B cell (primary cell): ENCODE measurements around the gene KLRC2. TPM values are rescaled to one million over a fixed set of nuclear protein-coding genes. Genes with fewer than 3 reads are reported as not detected.
A peak's percentile ranks its signal among the peaks of the same experiment; 100 is the strongest.
"Not testable (repeated sequence)": the region's sequence is repeated elsewhere in the genome, so short reads cannot be mapped to it uniquely, and the experiment has no call there.

Source experiments
- ATAC-seq: fragments of 200-7000 bp; cut with Tn5 transposase; one replicate; pipeline ENCODE4 v1.10.0; 2021; ENCODE audit warnings: low read depth, mild to moderate bottlenecking, moderate number of reproducible peaks, moderate library complexity
- CTCF ChIA-PET: fragments of 350-600 bp; sonication (Branson Sonifier 250); formaldehyde crosslinking; loops from one replicate; lab custom pipeline; 2021; ENCODE audit warnings: antibody characterized with exemption, inconsistent platforms; lab: Charles Lee
- POLR2A ChIA-PET: fragments of 350-600 bp; sonication (Branson Sonifier 250); formaldehyde crosslinking; loops from one replicate; lab custom pipeline; 2021; ENCODE audit warnings: antibody characterized with exemption; lab: Charles Lee
- DNase-seq: peaks from one replicate; pipeline ENCODE4 v3.0.0; 2013
- H2AFZ ChIP-seq: 2 replicates; pipeline ENCODE4 v1.6.1; 2012; ENCODE audit warnings: mild to moderate bottlenecking, low read depth, low read length; ENCODE audit not compliant: insufficient read depth, poor library complexity, severe bottlenecking
- H3K27ac ChIP-seq, 2 donors: 1 replicate in 1 of 2; 2 replicates in 1 of 2; pipeline ENCODE4 v1.5.1; 2012 to 2013; ENCODE audit warnings: low read length in 2 of 2, mild to moderate bottlenecking in 2 of 2, moderate library complexity in 1 of 2
- H3K27me3 ChIP-seq, 4 experiments: fragments of 200-600 bp in 1 of 4; sonication (generic) in 1 of 4; replicated peaks in 1 of 4; 1 replicate in 2 of 4; 2 replicates in 2 of 4; pipeline versions ENCODE4 v1.6.1 to v1.7.0; 2013 to 2016; ENCODE audit warnings: low read length in 3 of 4, mild to moderate bottlenecking in 2 of 4, mixed read lengths in 1 of 4, moderate library complexity in 1 of 4; ENCODE audit not compliant: insufficient read depth in 4 of 4, control insufficient read depth in 3 of 4; ENCODE audit errors: control extremely low read depth in 1 of 4
- H3K36me3 ChIP-seq, 2 experiments: replicated peaks in 1 of 2; 1 replicate in 1 of 2; 2 replicates in 1 of 2; pipeline versions ENCODE4 v1.6.1 to v1.7.1; 2013; ENCODE audit warnings: low read length in 1 of 2; ENCODE audit not compliant: insufficient read depth in 2 of 2, control insufficient read depth in 1 of 2; ENCODE audit errors: control extremely low read depth in 1 of 2, extremely low read depth in 1 of 2
- H3K4me1 ChIP-seq, 2 donors: fragments of 200-600 bp in 1 of 2; sonication (generic) in 1 of 2; 1 replicate in 1 of 2; 2 replicates in 1 of 2; pipeline versions ENCODE4 v1.5.1 to v1.6.1; 2013 to 2017; ENCODE audit warnings: low read length in 2 of 2; ENCODE audit not compliant: control insufficient read depth in 2 of 2, insufficient read depth in 2 of 2
- H3K4me2 ChIP-seq: replicated peaks from 2 replicates; pipeline ENCODE3; 2012; ENCODE audit warnings: mild to moderate bottlenecking, low read depth, low read length; ENCODE audit not compliant: poor library complexity, severe bottlenecking
- H3K4me3 ChIP-seq, 5 experiments: fragments of 200-600 bp in 1 of 5; sonication (generic) in 1 of 5; 1 replicate in 3 of 5; 2 replicates in 2 of 5; pipeline versions ENCODE4 v1.5.1 to v1.7.0; 2011 to 2016; ENCODE audit warnings: low read length in 4 of 5, mild to moderate bottlenecking in 4 of 5, low read depth in 2 of 5, control low read depth in 1 of 5, moderate library complexity in 1 of 5; ENCODE audit not compliant: insufficient read depth in 1 of 5; ENCODE audit errors: control extremely low read depth in 1 of 5, extremely low read depth in 1 of 5
- H3K79me2 ChIP-seq: fragments of 200-600 bp; sonication (generic); one replicate; pipeline ENCODE4 v1.6.0; 2016; ENCODE audit warnings: low read length; ENCODE audit not compliant: control insufficient read depth, insufficient read depth
- H3K9ac ChIP-seq: fragments of 200-600 bp; sonication (generic); 2 replicates; pipeline ENCODE4 v1.6.1; 2017; ENCODE audit warnings: mild to moderate bottlenecking, low read length, moderate library complexity
- H3K9me3 ChIP-seq, 3 donors: one replicate each; pipeline versions ENCODE4 v1.6.1 to v1.7.1; 2013; ENCODE audit warnings: low read length in 2 of 3; ENCODE audit not compliant: control insufficient read depth in 2 of 3, insufficient read depth in 1 of 3; ENCODE audit errors: control extremely low read depth in 1 of 3
- H4K20me1 ChIP-seq: 2 replicates; pipeline ENCODE4 v1.6.0; 2012; ENCODE audit warnings: mild to moderate bottlenecking, low read length; ENCODE audit not compliant: insufficient read depth, control insufficient read depth, poor library complexity, severe bottlenecking
- H3K27ac Mint-ChIP-seq: one replicate; pipeline ENCODE4 v1.8.0; 2021; ENCODE audit warnings: mixed read lengths
- H3K27me3 Mint-ChIP-seq: one replicate; pipeline ENCODE4 v1.8.0; 2021; ENCODE audit warnings: mixed read lengths
- H3K4me1 Mint-ChIP-seq: one replicate; pipeline ENCODE4 v1.8.0; 2021; ENCODE audit warnings: mixed read lengths
- H3K4me3 Mint-ChIP-seq: one replicate; pipeline ENCODE4 v1.8.0; 2021; ENCODE audit warnings: mixed read lengths
- H3K9me3 Mint-ChIP-seq: one replicate; pipeline ENCODE4 v1.8.0; 2022; ENCODE audit warnings: mixed read lengths; ENCODE audit not compliant: insufficient read depth
- EZH2 ChIP-seq: IDR thresholded peaks from 2 replicates; pipeline ENCODE4 v1.6.1; 2012; ENCODE audit warnings: borderline replicate concordance, low read depth, mild to moderate bottlenecking, moderate library complexity, low read length; ENCODE audit not compliant: insufficient read depth, poor library complexity, severe bottlenecking
- WGBS: methylation state at CpG from one replicate; pipeline ENCODE4 v1.1.5; 2013; ENCODE audit warnings: missing lambda C conversion rate; ENCODE audit not compliant: insufficient coverage; 5-methylcytosine and 5-hydroxymethylcytosine counted together
- intact Hi-C: fragments of 100-400 bp; cut with micrococcal nuclease; formaldehyde crosslinking; loops from one replicate; pipeline ENCODE4 v1.10.0; 2022
- polyA plus RNA-seq: library from polyadenylated mRNA; depleted of rRNA; stranded (reverse); fragments of >200 nt; gene quantifications from 2 replicates; pipeline ENCODE4 v1.2.3, GENCODE V29; 2012
- total RNA-seq, 2 donors: library from RNA; stranded (reverse); fragments of 120-200 nt in 1 of 2; gene quantifications; 1 replicate in 1 of 2; 2 replicates in 1 of 2; pipeline versions ENCODE4 v1.2.3 to v1.2.4, GENCODE V29; 2013 to 2022
- TF ChIP-seq, protein P1 (sequence below): fragments of 200-600 bp; IDR thresholded peaks from one replicate; pipeline ENCODE4 v1.8.0; 2022; ENCODE audit warnings: antibody characterized with exemption, mild to moderate bottlenecking

KLRC2 gene
- total and polyA plus RNA-seq, 2 donors (not counting 1 experiment from before 2014, with no cell fraction given): 0.21 to 0.59 TPM

DNA sequence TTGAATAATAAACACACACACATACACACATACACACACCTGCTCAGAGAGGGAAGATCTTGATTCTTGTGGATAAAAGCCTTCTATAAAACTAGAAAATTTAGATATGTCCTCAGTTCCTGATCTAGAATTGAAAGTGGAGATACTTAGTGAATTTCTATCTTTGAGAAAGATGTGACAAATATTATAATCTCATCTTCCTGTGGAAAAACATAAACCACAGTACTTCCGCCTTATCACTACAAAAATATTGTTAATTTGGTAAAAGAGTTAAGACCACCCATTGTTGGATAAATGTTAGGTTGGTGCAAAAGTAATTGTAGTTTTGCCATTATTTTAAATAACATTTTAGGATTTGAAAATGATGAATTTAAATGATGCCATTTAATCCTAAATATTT is 45.9 kb downstream of the KLRC2 start, which contains the start of gene KLRK1:
Gene KLRK1, minus strand, starts transcription at position 138 of the 400 bp plus-strand sequence. CDS start 1,231 bp downstream, outside the sequence.
- peak within 1 kb of the TSS; percentile 45 for H3K4me2 ChIP-seq
- H3K79me2 ChIP-seq: peaks cover 36% of the 10 kb centered on the region
- no CpG with 5 or more reads among the region's 1 CpG for whole genome bisulfite sequencing
- TF ChIP-seq, protein P1, sequence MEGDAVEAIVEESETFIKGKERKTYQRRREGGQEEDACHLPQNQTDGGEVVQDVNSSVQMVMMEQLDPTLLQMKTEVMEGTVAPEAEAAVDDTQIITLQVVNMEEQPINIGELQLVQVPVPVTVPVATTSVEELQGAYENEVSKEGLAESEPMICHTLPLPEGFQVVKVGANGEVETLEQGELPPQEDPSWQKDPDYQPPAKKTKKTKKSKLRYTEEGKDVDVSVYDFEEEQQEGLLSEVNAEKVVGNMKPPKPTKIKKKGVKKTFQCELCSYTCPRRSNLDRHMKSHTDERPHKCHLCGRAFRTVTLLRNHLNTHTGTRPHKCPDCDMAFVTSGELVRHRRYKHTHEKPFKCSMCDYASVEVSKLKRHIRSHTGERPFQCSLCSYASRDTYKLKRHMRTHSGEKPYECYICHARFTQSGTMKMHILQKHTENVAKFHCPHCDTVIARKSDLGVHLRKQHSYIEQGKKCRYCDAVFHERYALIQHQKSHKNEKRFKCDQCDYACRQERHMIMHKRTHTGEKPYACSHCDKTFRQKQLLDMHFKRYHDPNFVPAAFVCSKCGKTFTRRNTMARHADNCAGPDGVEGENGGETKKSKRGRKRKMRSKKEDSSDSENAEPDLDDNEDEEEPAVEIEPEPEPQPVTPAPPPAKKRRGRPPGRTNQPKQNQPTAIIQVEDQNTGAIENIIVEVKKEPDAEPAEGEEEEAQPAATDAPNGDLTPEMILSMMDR: no peak
- TF ChIP-seq EZH2: no peak
- peaks cover 23 to 40% of the 10 kb centered on the region in 2 donors for H3K4me1 ChIP-seq
- no peak within 1 kb of the TSS for H3K9ac ChIP-seq
- Mint-ChIP-seq H3K27me3 (peaks cover 15% of the 10 kb centered on the region), H3K27ac (no peak within 1 kb of the TSS), H3K9me3 (no peaks in the 10 kb centered on the region), H3K4me3 (peak within 1 kb of the TSS; percentile 24), H3K4me1 (peaks cover 21% of the 10 kb centered on the region)
- H3K36me3 ChIP-seq: no peaks in the 10 kb centered on the region
- peak within 1 kb of the TSS in 3 of 5 experiments; percentile 6 to 79 (median 49) for H3K4me3 ChIP-seq
- DNase-seq (no peak), ATAC-seq (no peak)
- no peaks in the 10 kb centered on the region for H4K20me1 ChIP-seq
- H2AFZ ChIP-seq: peak within 1 kb of the TSS; percentile 32
- ChIA-PET CTCF (no interaction called here), POLR2A (no interaction called here)
- intact Hi-C loops: no loop called here
- H3K9me3 ChIP-seq: no peaks in the 10 kb centered on the region
- H3K27me3 ChIP-seq: no peaks in the 10 kb centered on the region
- H3K27ac ChIP-seq: peak within 1 kb of the TSS in 1 of 2 donors; percentile 75

DNA sequence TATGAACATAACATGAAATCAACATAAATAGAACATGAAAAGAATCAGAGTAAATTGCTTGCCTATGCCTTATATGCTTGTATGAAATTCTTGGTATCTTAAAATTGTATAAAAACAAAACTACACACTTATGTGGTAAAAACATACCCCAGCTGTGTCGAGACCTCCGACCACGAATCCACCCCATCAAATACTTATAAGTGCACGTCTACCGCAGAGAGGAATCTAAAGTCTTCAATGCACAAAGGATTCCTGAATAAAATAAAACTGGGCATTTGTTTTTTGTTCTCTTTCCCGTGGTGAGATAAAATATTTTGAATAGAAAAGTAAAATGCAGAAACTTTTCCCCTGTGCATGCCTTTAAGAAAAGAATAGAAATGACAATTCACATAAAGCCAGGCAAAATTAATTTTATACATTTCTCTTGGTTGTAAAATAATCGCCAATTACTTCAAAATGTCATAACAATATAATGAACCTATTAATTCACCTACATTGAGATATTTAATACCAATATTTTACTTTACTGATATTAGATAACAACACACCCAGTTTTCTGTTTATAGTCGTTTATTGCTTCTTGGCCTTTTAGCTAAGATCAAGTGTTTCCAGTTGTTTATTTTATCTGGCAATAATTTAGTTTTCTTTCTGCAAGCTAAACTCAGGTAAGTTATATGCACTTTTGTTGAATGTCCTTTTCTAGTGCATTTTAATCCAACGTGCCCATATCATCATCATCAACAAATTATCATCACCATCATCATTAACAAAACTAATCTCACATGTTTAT is 47.0 kb downstream of the KLRC2 start:
- 70% methylated on average over 2 of the region's 9 CpGs for WGBS
- no peaks in the 10 kb centered on the region for H3K27me3 ChIP-seq
- no peak for DNase-seq
- Mint-ChIP-seq H3K9me3 (no peaks in the 10 kb centered on the region), H3K27ac (no peak overlapping the region), H3K27me3 (peaks cover 15% of the 10 kb centered on the region), H3K4me1 (peaks cover 14% of the 10 kb centered on the region), H3K4me3 (peak overlapping the region; percentile 35)
- peaks cover 15 to 29% of the 10 kb centered on the region in 2 donors for H3K4me1 ChIP-seq
- H3K4me2 ChIP-seq: peak overlapping the region; percentile 45
- no peaks in the 10 kb centered on the region for H4K20me1 ChIP-seq
- H3K4me3 ChIP-seq: peak overlapping the region in 3 of 5 experiments; percentile 6 to 79 (median 49)
- H3K9ac ChIP-seq: no peak overlapping the region
- intact Hi-C loops: no loop called here
- peak overlapping the region; percentile 32 for H2AFZ ChIP-seq
- H3K79me2 ChIP-seq: peaks cover 46% of the 10 kb centered on the region
- CTCF ChIA-PET: interaction anchor here (0.5 kb wide), 1 partner anchor 9 kb away, joined by 3 read pairs; no protein-coding TSS in a partner anchor
- ATAC-seq: no peak
- no peaks in the 10 kb centered on the region for H3K9me3 ChIP-seq
- POLR2A ChIA-PET: no interaction called here
- H3K27ac ChIP-seq: peak overlapping the region; percentile 13 to 75
- TF ChIP-seq, protein P1: no peak
- no peak for TF ChIP-seq EZH2
- H3K36me3 ChIP-seq: no peaks in the 10 kb centered on the region

DNA sequence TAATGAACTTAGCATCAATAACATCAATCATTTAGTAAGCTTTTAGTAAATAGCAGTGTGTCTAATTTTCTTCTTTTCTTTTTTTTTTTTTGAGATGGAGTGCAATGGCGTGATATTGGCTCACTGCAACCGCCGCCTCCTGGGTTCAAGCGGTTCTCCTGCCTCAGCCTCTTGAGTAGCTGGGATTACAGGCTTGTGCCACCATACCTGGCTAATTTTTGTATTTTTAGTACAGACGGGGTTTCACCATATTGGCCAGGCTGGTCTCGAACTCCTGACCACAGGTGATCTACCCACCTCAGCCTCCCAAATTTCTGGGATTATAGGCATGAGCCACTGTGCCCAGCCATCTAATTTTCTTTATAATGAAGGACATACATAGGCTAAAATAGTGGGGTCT is 48.3 kb downstream of the KLRC2 start:
- POLR2A ChIA-PET: not testable (repeated sequence)

More for the DNA sequence above, 48.3 kb downstream of the KLRC2 start:
- Mint-ChIP-seq H3K4me1 (peaks cover 12% of the 10 kb centered on the region), H3K27me3 (peaks cover 13% of the 10 kb centered on the region)
- H3K79me2 ChIP-seq: peaks cover 54% of the 10 kb centered on the region
- WGBS: 92% methylated on average over 5 of the region's 6 CpGs
- intact Hi-C loops, H3K36me3 ChIP-seq, H3K4me3 Mint-ChIP-seq, CTCF ChIA-PET, H3K27me3 ChIP-seq, H4K20me1 ChIP-seq, H3K9me3 Mint-ChIP-seq, ATAC-seq, H2AFZ ChIP-seq, DNase-seq, H3K9me3 ChIP-seq, H3K27ac Mint-ChIP-seq, H3K27ac ChIP-seq, H3K9ac ChIP-seq: not testable (repeated sequence)
- peak overlapping the region; percentile 9 for H3K4me2 ChIP-seq
- H3K4me3 ChIP-seq: peak overlapping the region in 1 of 5 experiments; percentile 49
- H3K4me1 ChIP-seq: peaks cover 4 to 19% of the 10 kb centered on the region in 2 donors
